WERI-Rb-1 (cell line): ENCODE data around the gene PDE4C.
A peak's percentile ranks its signal among the peaks of the same experiment; 100 is the strongest.

Experiments
- DNase-seq: peaks from one replicate; pipeline ENCODE4 v3.0.0-alpha.2; 2020
- H3K27ac ChIP-seq: fragments of 250-450 bp; sonication (Bioruptor Pico); 2 replicates; pipeline ENCODE4 v1.5.1; 2020; ENCODE audit warnings: mild to moderate bottlenecking, moderate library complexity
- H3K27me3 ChIP-seq: fragments of 250-450 bp; sonication (Bioruptor Pico); 2 replicates; pipeline ENCODE4 v1.5.1; 2021; ENCODE audit warnings: mild to moderate bottlenecking, low read depth, moderate library complexity; ENCODE audit not compliant: insufficient read depth, severe bottlenecking
- H3K36me3 ChIP-seq: fragments of 250-450 bp; sonication (Bioruptor Pico); 2 replicates; pipeline ENCODE4 v1.5.1; 2020; ENCODE audit warnings: mild to moderate bottlenecking, moderate library complexity
- H3K4me3 ChIP-seq: 2 replicates; pipeline ENCODE4 v1.5.1; 2011; ENCODE audit warnings: low read depth, mild to moderate bottlenecking, control low read depth, low read length
- H3K9me3 ChIP-seq: fragments of 250-450 bp; sonication (Bioruptor Pico); 2 replicates; pipeline ENCODE4 v1.5.1; 2021; ENCODE audit warnings: mild to moderate bottlenecking, moderate library complexity; ENCODE audit not compliant: severe bottlenecking
- CTCF ChIP-seq: IDR thresholded peaks from 2 replicates; pipeline ENCODE4 v1.5.1; 2011; ENCODE audit warnings: low read depth, mild to moderate bottlenecking, control low read depth, inconsistent platforms, low read length

PDE4C gene

GRCh38 chr19:18206018-18206417, 20.2 kb downstream of the PDE4C start:
- no peak for DNase-seq
- H3K27ac ChIP-seq, result peak overlapping the region; percentile 95
- H3K4me3 ChIP-seq, result peak overlapping the region; percentile 61
- H3K9me3 ChIP-seq, result no peaks in the 10 kb centered on the region
- H3K36me3 ChIP-seq, result peaks cover 10% of the 10 kb centered on the region
- H3K27me3 ChIP-seq, result no peaks in the 10 kb centered on the region
- no peak for TF ChIP-seq CTCF

- Histone ChIP-seq H3K27ac (peak overlapping the region; percentile 95), H3K36me3 (peaks cover 12% of the 10 kb centered on the region), H3K4me3 (peak overlapping the region; percentile 61), H3K27me3 (no peaks in the 10 kb centered on the region), H3K9me3 (no peaks in the 10 kb centered on the region)
- no peak for TF ChIP-seq CTCF
- peak; percentile 82 for DNase-seq
Observed at GRCh38 chr19:18205200-18205892, 20.9 kb downstream of the PDE4C start.

- Histone ChIP-seq H3K4me3 (peak overlapping the region; percentile 61), H3K36me3 (peaks cover 19% of the 10 kb centered on the region), H3K9me3 (no peaks in the 10 kb centered on the region), H3K27me3 (no peaks in the 10 kb centered on the region), H3K27ac (peak overlapping the region; percentile 95)
- no peak for TF ChIP-seq CTCF
- DNase-seq, result peak; percentile 56
Observed at GRCh38 chr19:18204394-18205199, 21.6 kb downstream of the PDE4C start.

GRCh38 chr19:18203863-18204393, 22.3 kb downstream of the PDE4C start, which contains the start of gene RAB3A:
RAB3A (minus strand) TSS chr19:18204042; CDS start chr19:18202740, 1,302 bp downstream.
- no peaks in the 10 kb centered on the region for H3K27me3 ChIP-seq
- peak within 1 kb of the TSS; percentile 95 for H3K27ac ChIP-seq
- H3K36me3 ChIP-seq, result peaks cover 26% of the 10 kb centered on the region
- H3K9me3 ChIP-seq, result no peaks in the 10 kb centered on the region
- TF ChIP-seq CTCF, result no peak
- peak; percentile 99 for DNase-seq
- peak within 1 kb of the TSS; percentile 77 for H3K4me3 ChIP-seq

- H3K27me3 ChIP-seq, result no peaks in the 10 kb centered on the region
Observed at GRCh38 chr19:18203408-18203862, 22.8 kb downstream of the PDE4C start.

More at GRCh38 chr19:18203408-18203862, 22.8 kb downstream of the PDE4C start:
- DNase-seq, result peak; percentile 42
- Histone ChIP-seq H3K27ac (peak overlapping the region; percentile 31; the same call in 1 of the 2 replicates), H3K36me3 (peaks cover 31% of the 10 kb centered on the region), H3K4me3 (peak overlapping the region; percentile 77), H3K9me3 (no peaks in the 10 kb centered on the region)
- TF ChIP-seq CTCF, result no peak
